PC-3 (cell line): ENCODE measurements around the gene ANO7.

Experiments used
- CTCF ChIP-seq: fragments of 300-600 bp; sonication (generic); conservative IDR thresholded peaks from 2 replicates; pipeline ENCODE4 v1.5.1; 2017; ENCODE audit warnings: antibody characterized with exemption, low read depth, mild to moderate bottlenecking, low read length
- EZH2phosphoT487 ChIP-seq: fragments of 300-600 bp; sonication (generic); IDR thresholded peaks from 2 replicates; pipeline ENCODE4 v1.6.1; 2018; ENCODE audit warnings: mild to moderate bottlenecking, antibody characterized with exemption, low read length, borderline replicate concordance

GRCh38 chr2:241217320-241218031 lies 29.0 kb downstream of the ANO7 start:
- no peak for TF ChIP-seq EZH2phosphoT487
- TF ChIP-seq CTCF, result no peak
